Measurements from ENCODE around the gene CPVL. TPM values are rescaled to one million over a fixed set of nuclear protein-coding genes. Genes with fewer than 3 reads are reported as not detected.

Gene CPVL
- total RNA-seq, 1 experiment from 2014 or later: 72.3 TPM

GRCh38 chr7:28954471-28954870 is 191.9 kb downstream of the CPVL start:
- no peak overlapping the region for H3K27ac ChIP-seq (ENCODE audit: low read depth, low read length, poor library complexity, severe bottlenecking)
- intact Hi-C loops (cut with micrococcal nuclease; ENCODE audit: unreplicated experiment): no loop called here
- H3K4me3 ChIP-seq (ENCODE audit: low read depth, low read length, poor library complexity, severe bottlenecking): no peak overlapping the region
- CTCF ChIA-PET: no interaction called here
- POLR2A ChIA-PET (ENCODE audit: low non-redundant PET): no interaction called here
- BruUV-seq (replicated peaks): no TSS peak
- H3K27me3 ChIP-seq (replicated peaks; ENCODE audit: insufficient read depth, low read depth, low read length, poor library complexity): peaks cover 5% of the 10 kb centered on the region
- peaks cover 50% of the 10 kb centered on the region for H3K4me1 ChIP-seq (ENCODE audit: insufficient read depth, low read length, poor library complexity, severe bottlenecking)
- TF ChIP-seq EZH2 (IDR thresholded peaks at IDR 0.05; ENCODE audit: borderline replicate concordance, low read depth, low read length, poor library complexity, severe bottlenecking): no peak
- no peak for TF ChIP-seq CTCF (conservative IDR thresholded peaks at IDR 0.05; ENCODE audit: low read depth, low read length)
- H3K36me3 ChIP-seq (ENCODE audit: insufficient read depth, low read length, poor library complexity, severe bottlenecking): no peaks in the 10 kb centered on the region
- no peak for DNase-seq (ENCODE audit: low spot score)
- no peaks in the 10 kb centered on the region for H3K9me3 ChIP-seq (ENCODE audit: low read depth, low read length, poor library complexity, severe bottlenecking)

- POLR2A ChIA-PET (ENCODE audit: low non-redundant PET): no interaction called here
- BruUV-seq (replicated peaks): no TSS peak
- CTCF ChIA-PET: no interaction called here
- intact Hi-C loops (cut with micrococcal nuclease; ENCODE audit: unreplicated experiment): no loop called here
- H3K4me1 ChIP-seq (ENCODE audit: insufficient read depth, low read length, poor library complexity, severe bottlenecking): peaks cover 42% of the 10 kb centered on the region
- H3K27me3 ChIP-seq (replicated peaks; ENCODE audit: insufficient read depth, low read depth, low read length, poor library complexity): peaks cover 5% of the 10 kb centered on the region
- no peaks in the 10 kb centered on the region for H3K36me3 ChIP-seq (ENCODE audit: insufficient read depth, low read length, poor library complexity, severe bottlenecking)
- DNase-seq (ENCODE audit: low spot score): no peak
- TF ChIP-seq CTCF (conservative IDR thresholded peaks at IDR 0.05; ENCODE audit: low read depth, low read length) (no peak), EZH2 (IDR thresholded peaks at IDR 0.05; ENCODE audit: borderline replicate concordance, low read depth, low read length, poor library complexity, severe bottlenecking) (no peak)
- H3K9me3 ChIP-seq (ENCODE audit: low read depth, low read length, poor library complexity, severe bottlenecking): no peaks in the 10 kb centered on the region
- H3K27ac ChIP-seq (ENCODE audit: low read depth, low read length, poor library complexity, severe bottlenecking): no peak overlapping the region
- H3K4me3 ChIP-seq (ENCODE audit: low read depth, low read length, poor library complexity, severe bottlenecking): no peak overlapping the region
These were observed 192.7 kb downstream of the CPVL start for GRCh38 chr7:28953633-28954032.

Other genes starting within 250 kb of the CPVL start
- gene TRIL, start 188.2 kb downstream of the CPVL start, total RNA-seq (2021): 4.8 and 9.2 TPM in 2 replicates
- 61.2 and 64.3 TPM in 2 replicates for gene CHN2, start 48.2 kb upstream of the CPVL start, total RNA-seq (2021)